Choroid plexus epithelial cell (primary cell): ENCODE results near the gene MGMT.

Experiments used
- DNase-seq: peaks from one replicate; pipeline ENCODE4 v3.0.0-alpha.2; 2010; ENCODE audit warnings: low read depth
- H3K4me3 ChIP-seq: 2 replicates; pipeline ENCODE4 v1.5.1; 2011; ENCODE audit warnings: low read depth, mild to moderate bottlenecking, control low read depth, low read length, moderate library complexity
- CTCF ChIP-seq: conservative IDR thresholded peaks from 2 replicates; pipeline ENCODE4 v1.5.1; 2011; ENCODE audit warnings: low read depth, mild to moderate bottlenecking, control low read depth, inconsistent platforms, low read length, moderate library complexity

Gene MGMT

DNA sequence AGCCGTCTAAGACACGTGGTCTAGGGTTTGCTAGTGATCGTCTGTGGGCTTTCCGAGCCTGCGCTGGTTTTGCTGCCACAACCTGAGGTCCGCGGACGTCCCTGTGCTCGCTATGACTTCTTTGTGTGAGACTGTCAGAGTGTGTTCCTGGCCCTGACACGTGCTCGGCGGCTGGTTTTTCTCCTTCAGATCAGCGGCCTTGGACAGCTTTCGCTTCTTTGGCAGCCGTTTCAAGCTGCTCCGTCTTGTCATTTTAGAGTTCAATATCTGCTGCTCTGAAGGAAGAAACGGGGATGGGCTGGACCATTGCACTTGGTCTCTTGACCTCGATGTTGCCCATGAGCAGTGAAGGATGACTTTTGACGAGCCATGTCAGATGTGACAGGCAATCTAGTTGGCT lies 147.3 kb downstream of the MGMT start:
- DNase-seq: no peak
- no peak for TF ChIP-seq CTCF
- no peak overlapping the region for H3K4me3 ChIP-seq

DNA sequence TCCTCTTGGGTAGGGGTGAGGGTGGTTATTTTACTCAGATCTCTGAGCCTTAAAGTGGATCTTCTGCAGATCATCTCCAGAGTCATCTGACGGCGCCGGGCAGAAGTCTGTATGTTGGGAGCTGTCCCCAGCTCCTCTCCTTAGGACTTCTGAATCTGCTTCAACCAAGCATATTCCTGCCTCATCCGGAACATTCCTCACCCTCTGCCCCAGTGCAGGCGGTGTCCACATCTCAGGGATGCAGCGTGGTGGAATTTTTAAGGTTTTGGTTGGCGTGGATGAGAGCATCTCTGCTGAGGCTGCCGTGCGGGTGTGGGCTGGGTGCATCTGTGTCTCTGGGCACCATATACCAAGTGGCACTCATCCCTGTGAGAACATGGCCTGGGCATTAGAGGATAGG lies 148.3 kb downstream of the MGMT start:
- TF ChIP-seq CTCF: no peak

DNA sequence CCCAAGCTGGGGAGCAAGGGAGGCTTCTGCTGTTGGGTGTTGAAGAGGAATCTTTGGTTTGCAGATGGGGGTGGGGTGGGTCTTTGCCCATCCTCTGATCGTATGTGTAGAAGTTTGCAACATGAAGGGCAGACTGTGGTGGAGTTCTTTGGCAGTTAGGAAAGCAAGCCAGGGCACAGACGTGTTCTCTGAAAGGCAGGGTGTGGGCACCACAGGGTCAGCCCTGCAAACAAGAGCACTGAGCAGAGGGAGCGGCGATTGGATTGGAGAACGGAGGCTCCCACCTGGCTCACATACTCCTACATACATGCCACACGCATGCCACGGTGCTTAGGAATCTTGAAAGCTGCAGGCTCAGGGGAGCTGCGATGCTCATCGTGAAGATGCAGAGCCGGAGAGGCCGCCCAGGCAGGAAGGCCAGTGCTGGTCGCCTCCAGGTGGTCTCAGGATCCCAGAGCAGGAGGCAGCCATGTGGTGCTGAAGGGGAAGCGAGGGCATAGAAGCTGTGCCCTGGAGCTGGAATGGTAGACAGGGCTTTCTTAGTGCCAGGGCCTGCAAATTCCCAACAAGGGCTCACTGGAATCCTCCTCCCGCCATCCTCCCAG lies 149.0 kb downstream of the MGMT start:
- DNase-seq: no peak
- no peak overlapping the region for H3K4me3 ChIP-seq
- no peak for TF ChIP-seq CTCF

More for the DNA sequence above, 148.3 kb downstream of the MGMT start:
- DNase-seq: no peak
- no peak overlapping the region for H3K4me3 ChIP-seq

DNA sequence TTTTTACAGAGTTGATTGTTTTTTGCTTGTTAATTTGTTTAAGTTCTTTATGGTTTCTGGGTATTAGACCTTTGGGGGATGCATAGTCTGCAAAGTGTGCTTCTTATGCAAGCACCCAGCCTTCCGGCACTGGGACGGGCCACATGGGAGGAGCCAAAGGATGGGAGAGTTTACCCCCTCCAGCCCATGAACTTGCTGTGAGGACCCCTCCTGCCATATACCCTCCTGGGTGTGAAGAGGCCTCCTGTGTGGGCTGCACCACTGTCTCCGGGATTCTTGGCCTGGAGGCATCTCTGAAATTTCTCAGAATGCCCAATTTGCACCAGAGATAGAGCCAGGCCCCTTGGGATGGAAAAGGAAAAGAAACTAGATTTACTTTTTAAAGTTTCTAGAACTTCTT lies 150.7 kb downstream of the MGMT start:
- no peak for DNase-seq
- TF ChIP-seq CTCF: no peak
- no peak overlapping the region for H3K4me3 ChIP-seq

GRCh38 chr10:129621062-129621461 lies 154.0 kb downstream of the MGMT start:
- H3K4me3 ChIP-seq: no peak overlapping the region
- no peak for DNase-seq
- TF ChIP-seq CTCF: no peak

- no peak for TF ChIP-seq CTCF
- H3K4me3 ChIP-seq: no peak overlapping the region
- DNase-seq: no peak
Observed at GRCh38 chr10:129621693-129622092, 154.7 kb downstream of the MGMT start.

- no peak for TF ChIP-seq CTCF
- no peak overlapping the region for H3K4me3 ChIP-seq
- DNase-seq: no peak
Observed at GRCh38 chr10:129622291-129622690, 155.2 kb downstream of the MGMT start.
